Activated CD8-positive, alpha-beta memory T cell treated with anti-CD3 and anti-CD28 coated beads, Interleukin-2, amount 50 U/mL, for 4 hours (primary cell): Measurements from ENCODE around the gene PEAK3.
A peak's percentile ranks its signal among the peaks of the same experiment; 100 is the strongest.

Experiments used
- DNase-seq: peaks from one replicate; pipeline ENCODE4 v3.0.0-alpha.2; 2020

Gene PEAK3

DNA sequence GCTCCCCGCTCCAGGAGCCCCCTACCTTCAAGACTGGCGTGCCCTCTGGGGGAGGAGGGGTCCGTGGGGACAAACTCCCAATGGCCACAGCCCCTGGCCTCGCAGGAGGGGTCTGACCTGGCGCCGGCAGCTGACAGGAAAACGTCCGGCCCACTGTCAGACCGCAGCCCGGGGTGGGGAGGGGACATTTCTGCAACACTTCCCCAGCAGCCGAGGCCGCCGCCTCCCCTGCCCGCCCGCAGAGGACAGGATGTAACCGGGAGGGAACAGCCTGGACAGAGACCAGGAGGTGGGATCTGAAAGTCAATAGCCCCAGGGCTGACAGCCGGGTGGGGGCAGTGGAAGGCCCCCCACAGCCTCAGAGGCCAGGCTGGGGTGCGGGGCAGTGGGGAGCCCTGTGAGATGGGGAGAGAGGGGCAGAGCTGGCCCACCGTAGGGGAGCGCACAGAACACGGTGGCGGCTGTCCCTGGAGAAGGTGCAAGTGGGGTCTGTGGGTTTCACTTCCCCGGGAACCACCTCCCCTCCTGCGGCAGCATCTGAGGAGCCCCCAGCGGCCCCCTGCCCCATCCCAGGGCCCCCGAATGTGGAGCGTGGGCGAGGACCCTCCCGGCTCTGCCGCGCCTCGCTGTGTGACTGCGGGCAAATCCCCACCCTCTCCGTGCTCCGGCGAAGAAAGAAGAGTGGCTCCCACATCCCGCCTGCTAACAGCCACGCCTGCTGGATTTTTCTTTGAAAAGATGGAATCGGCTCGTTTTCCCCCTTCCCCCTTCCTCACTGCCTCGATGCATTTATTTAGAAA is at the start of gene PEAK3:
TSS of gene PEAK3 (minus strand) at position 114 of the 800 bp plus-strand sequence. CDS start 1,244 bp downstream, outside the sequence.
- no peak for DNase-seq

- DNase-seq, result no peak
These were observed 48.8 kb upstream of the PEAK3 start for GRCh38 chr19:2330632-2331284.

- no peak for DNase-seq
These were observed 48.3 kb upstream of the PEAK3 start for GRCh38 chr19:2330255-2330631.

GRCh38 chr19:2329501-2329916 is 47.5 kb upstream of the PEAK3 start:
- DNase-seq, result no peak

DNA sequence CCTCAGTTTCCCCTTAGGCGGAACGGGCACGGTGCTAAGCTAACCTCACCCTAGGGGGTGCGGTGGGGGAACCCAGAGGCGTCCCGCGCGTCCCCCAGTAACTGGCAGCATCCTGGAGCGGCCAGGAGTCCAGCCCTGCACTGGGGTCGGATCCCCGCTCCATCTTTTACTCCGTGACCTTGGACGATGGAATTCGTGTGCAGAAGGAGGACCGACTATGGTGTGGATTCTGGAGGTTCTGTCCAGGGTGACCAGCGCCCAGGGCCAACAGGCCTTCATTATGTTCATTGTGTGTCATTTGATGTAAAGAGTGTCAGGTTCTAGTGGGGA is 47.1 kb upstream of the PEAK3 start:
- no peak for DNase-seq

DNA sequence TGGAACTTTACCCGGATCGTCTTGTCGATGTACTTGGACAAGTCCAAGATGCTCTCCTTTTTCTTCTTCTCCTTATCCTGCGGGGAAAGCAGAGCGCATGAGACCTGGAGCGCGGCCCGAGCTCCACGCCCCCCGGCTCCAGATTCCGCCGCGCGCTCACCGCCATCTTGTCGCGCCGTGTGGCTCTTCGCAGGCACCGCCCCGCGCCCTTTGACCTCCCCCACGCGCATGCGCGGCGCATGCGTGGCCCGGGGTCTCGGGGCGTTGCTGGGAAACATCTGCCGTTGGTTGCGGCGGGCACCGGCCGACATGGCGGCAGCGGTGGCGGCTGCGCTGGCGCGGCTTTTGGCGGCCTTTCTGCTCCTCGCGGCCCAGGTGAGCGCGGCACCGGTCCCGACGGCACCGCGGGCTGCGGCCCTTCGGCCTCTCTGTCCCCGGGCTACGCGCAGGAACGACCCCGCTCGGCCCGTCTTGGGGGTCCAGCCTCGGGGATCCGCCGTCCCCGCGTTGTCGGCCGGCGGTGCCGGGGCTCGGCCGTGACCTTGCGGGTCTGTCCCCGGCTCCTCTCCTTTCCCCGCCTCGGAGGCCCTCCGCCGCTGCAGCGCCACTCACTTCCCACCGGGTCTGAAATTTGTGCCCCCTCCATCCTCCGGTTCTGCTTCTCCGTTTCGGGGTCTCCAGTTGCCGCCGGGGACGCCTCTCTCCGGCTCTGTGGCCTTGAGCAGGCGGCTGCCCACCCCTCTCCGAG is 46.6 kb upstream of the PEAK3 start, which contains the start of the genes LSM7 and SPPL2B:
TSS of gene LSM7 (minus strand) at position 186 of the 748 bp plus-strand sequence. CDS start at position 166, 20 bp downstream.
TSS of gene SPPL2B (plus strand) at position 284 of the 748 bp plus-strand sequence. CDS start at position 310, 26 bp downstream.
- peak; percentile 93 for DNase-seq

- peak; percentile 58 for DNase-seq
These were observed 45.9 kb upstream of the PEAK3 start for GRCh38 chr19:2327773-2328400.

DNA sequence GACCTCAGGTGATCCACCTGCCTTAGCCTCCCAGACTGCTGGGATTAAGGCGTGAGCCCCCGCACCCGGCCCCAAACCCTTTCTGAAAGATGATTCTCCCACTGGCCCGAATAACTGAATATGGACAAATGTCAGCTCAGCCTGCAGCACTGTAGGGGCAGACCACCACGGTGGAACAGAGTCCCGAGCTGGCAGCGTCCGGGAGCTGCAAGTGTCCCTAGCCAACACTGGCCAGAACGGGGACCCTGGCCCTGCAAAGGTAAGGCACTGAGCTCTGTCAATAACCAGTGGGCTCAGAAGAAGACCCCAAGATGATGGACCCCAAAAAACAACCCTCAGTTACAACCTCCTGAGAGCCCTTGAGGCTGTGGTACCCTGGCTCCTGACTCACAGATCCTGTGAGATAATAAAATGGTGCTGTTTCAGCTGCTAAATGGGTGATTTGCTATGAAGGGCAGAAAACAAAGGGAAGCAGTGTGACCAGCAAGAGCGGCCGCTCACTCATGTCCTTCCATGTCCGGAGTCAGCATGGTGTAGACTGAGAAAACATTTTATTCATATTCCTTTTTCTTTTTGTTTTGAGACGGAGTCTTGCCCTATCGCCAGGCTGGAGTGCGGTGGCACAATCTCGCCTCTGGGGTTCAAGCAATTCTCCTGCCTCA is 44.9 kb upstream of the PEAK3 start:
- DNase-seq, result no peak

DNA sequence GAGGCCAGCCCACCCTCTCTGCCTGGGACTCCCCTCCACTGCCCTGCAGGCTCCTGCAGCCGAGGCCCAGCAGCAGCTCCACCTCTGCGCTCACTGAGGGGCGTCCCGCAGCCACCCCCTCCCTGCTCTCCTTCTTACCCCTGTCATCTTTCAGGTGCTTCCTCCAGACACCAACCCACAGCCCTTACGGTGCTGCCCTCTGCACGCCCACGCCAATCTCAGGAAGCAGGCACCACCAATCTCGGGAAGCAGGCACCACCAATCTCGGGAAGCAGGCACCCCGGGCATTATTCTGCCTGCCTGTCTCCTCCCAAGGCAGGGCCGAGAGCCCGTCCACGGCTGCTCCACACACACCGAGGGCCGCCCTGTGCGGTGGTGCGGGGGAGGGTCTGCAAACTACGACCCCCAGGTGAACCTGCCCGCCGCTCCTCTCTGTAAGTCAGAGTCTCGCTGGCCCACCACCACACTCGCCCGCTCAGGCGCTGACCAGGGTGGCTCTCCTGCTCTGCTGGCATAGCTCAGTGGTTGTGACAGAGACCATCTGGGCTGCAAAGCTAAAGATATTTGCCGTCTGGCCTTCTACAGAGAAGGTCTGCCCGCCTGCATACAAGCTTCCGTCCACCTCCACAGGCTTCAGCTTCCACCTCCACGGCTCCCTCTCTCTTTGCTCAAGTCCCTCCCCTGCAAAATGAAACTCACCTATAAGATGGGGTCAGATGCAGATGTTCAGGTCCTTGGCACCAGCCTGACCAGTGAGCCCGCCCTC is 43.5 kb upstream of the PEAK3 start:
- no peak for DNase-seq

DNA sequence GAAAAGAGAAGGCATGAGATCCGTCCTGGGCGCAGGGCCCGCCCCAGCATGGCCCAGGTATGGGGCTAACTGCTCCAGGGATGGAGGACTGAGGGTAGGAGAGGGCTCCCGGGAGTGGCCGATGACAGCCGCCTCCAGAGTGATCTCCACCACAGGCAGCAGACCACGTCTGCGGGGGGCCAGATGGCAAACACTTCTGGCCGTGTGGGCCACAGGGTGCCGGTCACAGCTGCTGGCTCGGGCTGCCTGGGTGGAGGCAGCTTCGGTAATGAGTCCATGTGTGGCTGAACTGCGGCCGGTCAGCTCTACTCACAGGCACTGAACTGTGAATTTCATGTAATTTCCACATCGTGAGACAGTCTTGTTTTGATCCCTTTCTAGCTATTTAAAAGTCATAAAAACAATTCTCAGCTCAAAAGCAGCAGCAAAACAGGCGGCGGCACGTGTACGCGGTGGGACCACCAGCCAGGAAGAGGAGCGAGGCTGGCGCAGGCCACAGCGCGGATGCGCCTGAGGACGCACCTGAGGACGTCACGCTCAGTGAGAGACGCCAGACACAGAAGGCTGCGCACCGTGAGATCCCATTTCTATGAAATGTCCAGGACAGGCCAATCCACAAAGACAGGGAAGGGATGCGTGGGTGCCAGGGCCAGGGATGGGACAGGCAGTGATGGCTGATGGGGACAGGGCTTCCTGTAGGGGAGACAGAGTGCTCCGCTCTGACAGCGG is 42.4 kb upstream of the PEAK3 start:
- no peak for DNase-seq

- DNase-seq, result no peak
These were observed 41.7 kb upstream of the PEAK3 start for GRCh38 chr19:2323707-2324106.

DNA sequence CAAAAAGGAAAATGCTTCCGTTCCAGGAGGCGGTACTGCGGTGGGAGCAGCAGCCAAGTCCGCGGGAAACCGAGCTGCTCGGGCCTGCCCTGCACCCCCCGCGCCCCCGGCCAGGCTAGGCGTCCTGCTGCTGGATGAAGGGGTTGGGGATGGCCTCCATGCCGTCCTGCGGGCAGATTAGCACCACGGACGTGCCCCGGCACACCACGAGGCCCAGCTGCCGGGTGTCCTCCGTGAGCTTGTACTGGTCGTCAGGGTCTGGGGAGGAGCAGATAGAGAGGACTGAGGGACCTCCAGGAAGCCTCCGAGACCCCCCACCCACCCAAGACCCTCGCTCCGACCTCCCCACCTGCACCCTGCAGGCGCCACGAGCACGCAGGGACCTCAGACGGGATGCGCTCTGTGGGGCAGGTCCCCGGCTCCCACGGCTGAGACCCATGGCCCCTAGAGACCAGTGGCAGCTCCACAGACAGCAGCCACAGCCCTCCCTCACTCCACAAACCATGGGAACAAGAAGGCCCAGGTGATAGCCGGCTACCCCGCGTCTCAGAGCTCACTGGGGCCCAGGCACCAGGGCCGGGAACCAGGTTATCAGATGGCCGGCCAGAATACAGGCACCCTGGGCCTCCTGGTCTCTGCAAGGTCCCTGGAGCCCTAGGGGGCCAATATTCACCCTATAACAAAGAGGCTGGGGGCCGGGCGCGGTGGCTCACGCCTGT is 39.7 kb upstream of the PEAK3 start:
- no peak for DNase-seq

GRCh38 chr19:2320939-2321338 is 39.0 kb upstream of the PEAK3 start:
- no peak for DNase-seq

- DNase-seq, result no peak
These were observed 38.1 kb upstream of the PEAK3 start for GRCh38 chr19:2320049-2320448.

- no peak for DNase-seq
These were observed 37.6 kb upstream of the PEAK3 start for GRCh38 chr19:2319551-2319950.

DNA sequence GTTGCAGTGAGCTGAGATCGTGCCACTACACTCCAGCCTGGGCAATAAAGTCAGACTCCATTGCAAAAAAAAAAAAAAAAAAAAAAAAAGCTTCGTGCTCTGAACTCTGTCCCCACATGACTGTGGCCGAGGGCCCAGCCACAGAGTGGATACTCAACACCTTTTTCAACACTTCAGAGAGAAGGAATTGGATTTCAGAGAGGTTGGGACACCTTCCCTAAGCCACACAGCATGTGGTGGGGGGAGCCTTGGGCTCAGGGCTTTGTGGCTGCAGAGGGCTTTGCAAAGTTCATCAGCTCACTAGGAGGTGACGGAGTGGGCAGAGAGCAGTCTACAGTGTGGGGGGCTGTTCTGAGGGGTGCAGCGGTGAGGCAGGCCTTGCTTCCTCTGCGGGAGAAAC is 36.9 kb upstream of the PEAK3 start:
- no peak for DNase-seq

DNA sequence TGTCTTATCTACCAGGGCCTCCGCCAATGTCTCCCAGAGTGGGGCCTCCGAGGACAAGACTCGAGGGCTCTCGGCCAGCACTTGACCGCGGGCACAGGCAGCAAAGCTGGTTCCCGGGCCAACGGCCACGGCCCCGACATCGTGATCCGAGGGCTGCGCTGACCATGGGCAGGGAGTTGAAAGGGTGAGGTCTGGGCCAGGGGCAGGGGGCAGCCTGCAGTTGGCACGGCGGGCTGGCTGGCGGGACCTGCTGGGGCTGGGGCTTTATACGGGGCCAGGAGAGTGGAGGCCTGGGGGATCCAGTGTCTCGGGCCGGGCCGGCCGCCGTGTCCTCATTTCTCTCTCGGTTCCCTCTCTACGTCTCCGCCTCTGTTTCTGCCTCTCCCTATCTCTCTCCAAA is 35.8 kb upstream of the PEAK3 start:
- DNase-seq, result no peak

- DNase-seq, result no peak
These were observed 35.3 kb upstream of the PEAK3 start for GRCh38 chr19:2317300-2317699.

GRCh38 chr19:2315818-2316353 is 33.9 kb upstream of the PEAK3 start:
- no peak for DNase-seq
